ENCODE results near the gene GRK5. TPM values are rescaled to one million over a fixed set of nuclear protein-coding genes. Genes with fewer than 3 reads are reported as not detected.

Gene GRK5
- total and polyA plus RNA-seq, 4 donors: 18.5 to 43.1 (median 40.3) TPM

DNA sequence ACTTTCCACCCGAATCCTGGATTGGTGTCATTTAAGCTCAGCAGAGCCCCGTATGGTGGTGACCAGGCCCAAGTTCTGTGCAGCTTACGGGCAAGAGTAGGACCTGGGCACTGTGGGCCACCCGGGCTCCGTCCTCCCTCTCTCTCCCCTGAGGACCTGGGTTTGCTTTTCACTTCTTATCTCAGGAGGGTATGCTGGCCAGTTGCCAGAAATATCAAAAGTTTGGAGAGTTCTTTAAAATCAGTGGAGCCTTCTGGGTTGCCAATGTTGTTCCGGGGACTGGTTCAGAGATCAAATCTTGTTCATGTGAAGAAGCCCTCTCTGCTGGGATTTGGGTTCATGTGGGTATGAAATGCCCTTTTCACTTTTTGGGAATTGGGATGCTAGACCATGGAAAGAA is 145.4 kb downstream of the GRK5 start:
- WGBS, 2 donors: 77 to 89% methylated on average over 6 of the region's 6 CpGs
- Histone ChIP-seq H3K9ac (ENCODE audit: insufficient read depth in 1 of 2, low read length in 2 of 2) (no peak overlapping the region), H3K27me3 (ENCODE audit: control insufficient read depth in 3 of 3, insufficient read depth in 3 of 3, low read length in 2 of 3) (no peaks in the 10 kb centered on the region), H3K4me3 (no peak overlapping the region), H3K9me3 (ENCODE audit: control insufficient read depth in 4 of 4, insufficient read depth in 3 of 4, low read length in 3 of 4) (peaks cover 0 to 5% (median under 1%) of the 10 kb centered on the region in 4 donors), H3K4me1 (ENCODE audit: control insufficient read depth in 5 of 5, insufficient read depth in 5 of 5, low read length in 5 of 5) (peaks cover 13 to 46% (median 28%) of the 10 kb centered on the region in 5 donors), H3K27ac (ENCODE audit: low read depth in 1 of 2, low read length in 1 of 2) (no peak overlapping the region), H3K36me3 (ENCODE audit: control insufficient read depth in 4 of 4, insufficient read depth in 4 of 4, low read length in 4 of 4) (peaks cover 0 to 8% (median 2%) of the 10 kb centered on the region in 4 donors)
- TF ChIP-seq, protein P1, sequence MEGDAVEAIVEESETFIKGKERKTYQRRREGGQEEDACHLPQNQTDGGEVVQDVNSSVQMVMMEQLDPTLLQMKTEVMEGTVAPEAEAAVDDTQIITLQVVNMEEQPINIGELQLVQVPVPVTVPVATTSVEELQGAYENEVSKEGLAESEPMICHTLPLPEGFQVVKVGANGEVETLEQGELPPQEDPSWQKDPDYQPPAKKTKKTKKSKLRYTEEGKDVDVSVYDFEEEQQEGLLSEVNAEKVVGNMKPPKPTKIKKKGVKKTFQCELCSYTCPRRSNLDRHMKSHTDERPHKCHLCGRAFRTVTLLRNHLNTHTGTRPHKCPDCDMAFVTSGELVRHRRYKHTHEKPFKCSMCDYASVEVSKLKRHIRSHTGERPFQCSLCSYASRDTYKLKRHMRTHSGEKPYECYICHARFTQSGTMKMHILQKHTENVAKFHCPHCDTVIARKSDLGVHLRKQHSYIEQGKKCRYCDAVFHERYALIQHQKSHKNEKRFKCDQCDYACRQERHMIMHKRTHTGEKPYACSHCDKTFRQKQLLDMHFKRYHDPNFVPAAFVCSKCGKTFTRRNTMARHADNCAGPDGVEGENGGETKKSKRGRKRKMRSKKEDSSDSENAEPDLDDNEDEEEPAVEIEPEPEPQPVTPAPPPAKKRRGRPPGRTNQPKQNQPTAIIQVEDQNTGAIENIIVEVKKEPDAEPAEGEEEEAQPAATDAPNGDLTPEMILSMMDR (IDR thresholded peaks at IDR 0.05; ENCODE audit: control extremely low read depth, extremely low read depth): no peak
- DNase-seq (peak in 2 of 3 donors; percentile 27 to 56), ATAC-seq (ENCODE audit: insufficient read depth, low FRiP score) (no peak)

- Histone ChIP-seq H3K9ac (ENCODE audit: insufficient read depth in 1 of 2, low read length in 2 of 2) (no peak overlapping the region), H3K4me3 (no peak overlapping the region), H3K4me1 (ENCODE audit: control insufficient read depth in 5 of 5, insufficient read depth in 5 of 5, low read length in 5 of 5) (peaks cover 14 to 41% (median 26%) of the 10 kb centered on the region in 5 donors), H3K27ac (ENCODE audit: low read depth in 1 of 2, low read length in 1 of 2) (no peak overlapping the region), H3K36me3 (ENCODE audit: control insufficient read depth in 4 of 4, insufficient read depth in 4 of 4, low read length in 4 of 4) (peaks cover 0 to 8% (median 3%) of the 10 kb centered on the region in 4 donors), H3K9me3 (ENCODE audit: control insufficient read depth in 4 of 4, insufficient read depth in 3 of 4, low read length in 3 of 4) (peaks cover 0 to 5% (median under 1%) of the 10 kb centered on the region in 4 donors), H3K27me3 (ENCODE audit: control insufficient read depth in 3 of 3, insufficient read depth in 3 of 3, low read length in 2 of 3) (no peaks in the 10 kb centered on the region)
- TF ChIP-seq, protein P1 (IDR thresholded peaks at IDR 0.05; ENCODE audit: control extremely low read depth, extremely low read depth): no peak
- ATAC-seq (ENCODE audit: insufficient read depth, low FRiP score) (no peak), DNase-seq (peak in 1 of 3 donors; percentile 6)
- WGBS, 2 donors: 91 to 100% methylated on average over 2 of the region's 2 CpGs
Measured at GRCh38 chr10:119353421-119353820, 146.1 kb downstream of the GRK5 start.

DNA sequence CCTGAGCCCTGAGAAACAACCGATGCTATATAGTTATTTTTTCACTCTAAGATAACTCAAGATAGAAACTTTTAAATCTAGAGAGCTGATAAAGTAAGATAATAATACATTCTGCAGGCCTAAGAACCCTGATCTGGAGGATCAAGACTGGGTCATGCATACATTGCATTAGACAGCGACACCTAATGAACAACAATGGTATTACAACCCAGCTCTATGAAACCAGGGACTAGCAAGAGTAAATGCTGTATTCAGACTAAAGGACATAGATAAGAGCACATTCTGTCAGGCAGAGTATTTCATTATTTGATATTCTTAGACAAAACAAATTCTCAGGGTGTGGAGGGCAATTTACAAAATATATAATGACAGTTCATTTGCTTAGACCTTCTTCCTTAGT is 148.6 kb downstream of the GRK5 start:
- DNase-seq: no peak
- Histone ChIP-seq H3K4me1 (ENCODE audit: control insufficient read depth in 5 of 5, insufficient read depth in 5 of 5, low read length in 5 of 5) (peaks cover 3 to 31% (median 12%) of the 10 kb centered on the region in 5 donors), H3K27me3 (ENCODE audit: control insufficient read depth in 3 of 3, insufficient read depth in 3 of 3, low read length in 2 of 3) (no peaks in the 10 kb centered on the region), H3K4me3 (no peak overlapping the region), H3K36me3 (ENCODE audit: control insufficient read depth in 4 of 4, insufficient read depth in 4 of 4, low read length in 4 of 4) (peaks cover 0 to 8% (median 3%) of the 10 kb centered on the region in 4 donors), H3K9ac (ENCODE audit: insufficient read depth in 1 of 2, low read length in 2 of 2) (no peak overlapping the region), H3K9me3 (ENCODE audit: control insufficient read depth in 4 of 4, insufficient read depth in 3 of 4, low read length in 3 of 4) (peaks cover 0 to 5% (median under 1%) of the 10 kb centered on the region in 4 donors), H3K27ac (ENCODE audit: low read depth in 1 of 2, low read length in 1 of 2) (no peak overlapping the region)
- 89% methylated on average over 2 of the region's 2 CpGs for WGBS, 2 donors
- TF ChIP-seq, protein P1 (IDR thresholded peaks at IDR 0.05; ENCODE audit: control extremely low read depth, extremely low read depth): no peak
- ATAC-seq (ENCODE audit: insufficient read depth, low FRiP score): no peak

All from lung (tissue), 12 donors.